H9 (cell line): ENCODE measurements around the gene GPC3. TPM values are rescaled to one million over a fixed set of nuclear protein-coding genes. Genes with fewer than 3 reads are reported as not detected.

ENCODE experiments used
- DNase-seq: peaks from one replicate; pipeline ENCODE4 v3.0.0-alpha.2; 2017
- H2AFZ ChIP-seq: one replicate; pipeline ENCODE4 v1.6.1; 2013; ENCODE audit warnings: mild to moderate bottlenecking, low read length, control low read depth, moderate library complexity
- H2AK5ac ChIP-seq: 2 replicates; pipeline ENCODE4 v1.6.1; 2013; ENCODE audit warnings: low read length, control low read depth, mixed read lengths; ENCODE audit not compliant: insufficient read length
- H2BK120ac ChIP-seq: one replicate; pipeline ENCODE4 v1.6.1; 2013; ENCODE audit warnings: low read depth, mild to moderate bottlenecking, low read length, control low read depth, inconsistent platforms; ENCODE audit not compliant: poor library complexity, severe bottlenecking
- H2BK12ac ChIP-seq: 2 replicates; pipeline ENCODE4 v1.6.1; 2013; ENCODE audit warnings: low read length, control low read depth, mixed read lengths, low read depth; ENCODE audit not compliant: insufficient read length
- H2BK15ac ChIP-seq: 2 replicates; pipeline ENCODE4 v1.6.1; 2013; ENCODE audit warnings: low read depth, low read length, control low read depth
- H2BK20ac ChIP-seq: one replicate; pipeline ENCODE4 v1.6.1; 2013; ENCODE audit warnings: low read depth, mild to moderate bottlenecking, low read length, control low read depth, inconsistent platforms; ENCODE audit not compliant: poor library complexity, severe bottlenecking
- H2BK5ac ChIP-seq: 2 replicates; pipeline ENCODE4 v1.6.1; 2013; ENCODE audit warnings: low read length, control low read depth, mixed read lengths; ENCODE audit not compliant: insufficient read length
- H3K14ac ChIP-seq: 2 replicates; pipeline ENCODE4 v1.6.1; 2013; ENCODE audit warnings: low read length, control low read depth; ENCODE audit not compliant: insufficient read depth
- H3K18ac ChIP-seq: 2 replicates; pipeline ENCODE4 v1.6.1; 2013; ENCODE audit warnings: low read depth, mild to moderate bottlenecking, mixed read lengths, low read length, control low read depth; ENCODE audit not compliant: insufficient read length
- H3K23ac ChIP-seq: 2 replicates; pipeline ENCODE4 v1.6.1; 2013; ENCODE audit warnings: low read length, control low read depth, mixed read lengths, low read depth; ENCODE audit not compliant: insufficient read length
- H3K23me2 ChIP-seq: 2 replicates; pipeline ENCODE4 v1.6.1; 2013; ENCODE audit warnings: low read depth, mild to moderate bottlenecking, mixed read lengths, low read length, control low read depth; ENCODE audit not compliant: insufficient read length, poor library complexity, severe bottlenecking
- H3K27ac ChIP-seq: 2 replicates; pipeline ENCODE4 v1.5.1; 2013; ENCODE audit warnings: low read length, control low read depth, mixed read lengths, low read depth; ENCODE audit not compliant: insufficient read length
- H3K27me3 ChIP-seq: 2 replicates; pipeline ENCODE4 v1.6.1; 2013; ENCODE audit warnings: low read length, control low read depth, inconsistent platforms; ENCODE audit not compliant: insufficient read depth
- H3K4ac ChIP-seq: 2 replicates; pipeline ENCODE4 v1.6.1; 2013; ENCODE audit warnings: low read depth, mild to moderate bottlenecking, control low read depth, inconsistent platforms, low read length, moderate library complexity
- H3K4me1 ChIP-seq: 2 replicates; pipeline ENCODE4 v1.6.1; 2013; ENCODE audit warnings: low read length, control low read depth, inconsistent platforms; ENCODE audit not compliant: insufficient read depth
- H3K4me2 ChIP-seq: 2 replicates; pipeline ENCODE4 v1.6.1; 2013; ENCODE audit warnings: low read length, control low read depth, mixed read lengths; ENCODE audit not compliant: insufficient read length, insufficient read depth
- H3K56ac ChIP-seq: 2 replicates; pipeline ENCODE4 v1.6.1; 2013; ENCODE audit warnings: low read depth, mild to moderate bottlenecking, mixed read lengths, low read length, control low read depth; ENCODE audit not compliant: insufficient read length
- H3K79me1 ChIP-seq: 2 replicates; pipeline ENCODE4 v1.6.1; 2013; ENCODE audit warnings: low read depth, mild to moderate bottlenecking, moderate library complexity, low read length, control low read depth, inconsistent platforms; ENCODE audit not compliant: insufficient read depth, poor library complexity, severe bottlenecking
- H3K79me2 ChIP-seq: 2 replicates; pipeline ENCODE4 v1.6.1; 2013; ENCODE audit warnings: low read length, control low read depth, inconsistent platforms; ENCODE audit not compliant: insufficient read depth
- H3K9ac ChIP-seq: 2 replicates; pipeline ENCODE4 v1.6.1; 2013; ENCODE audit warnings: low read length, control low read depth, mixed read lengths; ENCODE audit not compliant: insufficient read length; ENCODE audit errors: extremely low read depth
- H3K9me3 ChIP-seq: one replicate; pipeline ENCODE4 v1.6.1; 2013; ENCODE audit warnings: low read depth, low read length, inconsistent platforms; ENCODE audit not compliant: control insufficient read depth
- H3T11ph ChIP-seq: one replicate; pipeline ENCODE4 v1.6.1; 2013; ENCODE audit warnings: mild to moderate bottlenecking, low read length, control low read depth, inconsistent platforms
- H4K20me1 ChIP-seq: one replicate; pipeline ENCODE4 v1.6.1; 2013; ENCODE audit not compliant: control insufficient read depth, insufficient read length, insufficient read depth
- H4K5ac ChIP-seq: 2 replicates; pipeline ENCODE4 v1.6.1; 2013; ENCODE audit warnings: low read depth, mild to moderate bottlenecking, mixed read lengths, low read length, control low read depth; ENCODE audit not compliant: insufficient read length
- H4K8ac ChIP-seq: replicated peaks from 2 replicates; pipeline ENCODE4 v1.6.1; 2013; ENCODE audit warnings: low read length, control low read depth, mixed read lengths, low read depth; ENCODE audit not compliant: insufficient read length
- H4K91ac ChIP-seq: 2 replicates; pipeline ENCODE4 v1.6.1; 2013; ENCODE audit warnings: low read depth, mild to moderate bottlenecking, moderate library complexity, mixed read lengths, low read length, control low read depth; ENCODE audit not compliant: insufficient read length
- H3K27ac Mint-ChIP-seq, 3 experiments: 2 replicates in 2 of 3; 3 replicates in 1 of 3; pipeline ENCODE4 v1.8.0; 2020 to 2021; ENCODE audit warnings: mixed read lengths in 3 of 3, mild to moderate bottlenecking in 1 of 3, moderate library complexity in 1 of 3
- H3K27me3 Mint-ChIP-seq: 2 replicates; pipeline ENCODE4 v1.8.0; 2021; ENCODE audit warnings: low read depth, mild to moderate bottlenecking, moderate library complexity, mixed read lengths
- H3K36me3 Mint-ChIP-seq, 3 experiments: 2 replicates in 2 of 3; 3 replicates in 1 of 3; pipeline ENCODE4 v1.8.0; 2020 to 2021; ENCODE audit warnings: low read depth in 3 of 3, mixed read lengths in 3 of 3; ENCODE audit not compliant: insufficient read depth in 1 of 3
- H3K4me1 Mint-ChIP-seq, 2 experiments: 2 replicates each; pipeline ENCODE4 v1.8.0; 2020; ENCODE audit warnings: mixed read lengths in 2 of 2
- H3K4me3 Mint-ChIP-seq, 2 experiments: 2 replicates in 1 of 2; 3 replicates in 1 of 2; pipeline ENCODE4 v1.8.0; 2020 to 2021; ENCODE audit warnings: mild to moderate bottlenecking in 2 of 2, mixed read lengths in 2 of 2, moderate library complexity in 1 of 2
- H3K9me3 Mint-ChIP-seq, 2 experiments: 2 replicates in 1 of 2; 3 replicates in 1 of 2; pipeline ENCODE4 v1.8.0; 2020; ENCODE audit warnings: mild to moderate bottlenecking in 2 of 2, mixed read lengths in 2 of 2, moderate library complexity in 1 of 2
- WGBS: extraction: QIAGEN DNeasy Blood & Tissue Kit; methylation state at CpG from one replicate; pipeline ENCODE4 v1.1.7; 2013; ENCODE audit warnings: missing lambda C conversion rate, low lambda C conversion rate, mixed read lengths; ENCODE audit not compliant: insufficient read length; ENCODE audit errors: extremely low coverage; 5-methylcytosine and 5-hydroxymethylcytosine counted together
- total RNA-seq: library from RNA; stranded (reverse); gene quantifications from 2 replicates; pipeline ENCODE4 v1.2.1, GENCODE V29; 2021
- TF ChIP-seq, protein P1 (sequence below): fragments of 200-600 bp; sonication (generic); conservative IDR thresholded peaks from 3 replicates; pipeline ENCODE4 v1.8.0; 2021; ENCODE audit warnings: antibody characterized with exemption, mild to moderate bottlenecking

The GPC3 gene
- total RNA-seq, 1 experiment from 2014 or later = 108 TPM

DNA sequence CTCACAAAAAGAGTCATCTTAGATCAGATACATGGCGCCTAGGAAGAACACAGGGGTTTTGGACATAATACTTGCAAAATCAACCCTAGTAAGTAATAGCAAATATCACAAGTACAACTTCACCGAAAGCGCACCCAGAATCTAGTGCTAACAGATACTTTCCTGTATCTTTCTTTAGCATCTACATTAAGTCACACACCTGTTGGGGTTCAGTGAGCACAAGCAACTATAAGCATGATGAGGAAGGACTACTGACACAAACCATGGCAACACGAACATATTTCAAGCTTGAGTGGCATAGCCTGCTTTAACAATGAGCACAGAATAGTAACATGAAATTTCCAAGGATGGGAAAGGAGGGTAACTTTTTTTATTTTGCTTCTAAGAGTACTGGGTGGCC lies 116.1 kb downstream of the GPC3 start:
- Histone ChIP-seq H3K9me3 (no peaks in the 10 kb centered on the region), H4K5ac (no peak overlapping the region), H2BK15ac (no peak overlapping the region), H2BK20ac (no peak overlapping the region), H3K23me2 (no peaks in the 10 kb centered on the region), H2AFZ (no peak overlapping the region), H3K27ac (no peak overlapping the region), H3K4me1 (no peaks in the 10 kb centered on the region), H3K56ac (no peak overlapping the region), H3K79me2 (no peaks in the 10 kb centered on the region), H3K14ac (no peak overlapping the region), H3K27me3 (no peaks in the 10 kb centered on the region), H3K4ac (no peak overlapping the region), H2BK5ac (no peak overlapping the region), H4K91ac (no peak overlapping the region), H2BK120ac (no peak overlapping the region), H3K79me1 (no peaks in the 10 kb centered on the region), H3K18ac (no peak overlapping the region), H4K20me1 (no peaks in the 10 kb centered on the region), H3T11ph (no peak overlapping the region), H4K8ac (no peak overlapping the region), H2AK5ac (no peak overlapping the region), H3K9ac (no peak overlapping the region), H3K4me2 (no peak overlapping the region), H3K23ac (no peak overlapping the region), H2BK12ac (no peak overlapping the region)
- Mint-ChIP-seq H3K4me3 (no peak overlapping the region), H3K27ac (no peak overlapping the region), H3K4me1 (peaks cover 21 to 23% of the 10 kb centered on the region in 2 experiments), H3K27me3 (no peaks in the 10 kb centered on the region; the same call in none of the 2 replicates), H3K36me3 (peaks cover 7 to 24% (median 9%) of the 10 kb centered on the region in 3 experiments; a peak in 6 of 7 replicates), H3K9me3 (peaks cover 8 to 10% of the 10 kb centered on the region in 2 experiments; a peak in 1 of 5 replicates)
- TF ChIP-seq, protein P1, sequence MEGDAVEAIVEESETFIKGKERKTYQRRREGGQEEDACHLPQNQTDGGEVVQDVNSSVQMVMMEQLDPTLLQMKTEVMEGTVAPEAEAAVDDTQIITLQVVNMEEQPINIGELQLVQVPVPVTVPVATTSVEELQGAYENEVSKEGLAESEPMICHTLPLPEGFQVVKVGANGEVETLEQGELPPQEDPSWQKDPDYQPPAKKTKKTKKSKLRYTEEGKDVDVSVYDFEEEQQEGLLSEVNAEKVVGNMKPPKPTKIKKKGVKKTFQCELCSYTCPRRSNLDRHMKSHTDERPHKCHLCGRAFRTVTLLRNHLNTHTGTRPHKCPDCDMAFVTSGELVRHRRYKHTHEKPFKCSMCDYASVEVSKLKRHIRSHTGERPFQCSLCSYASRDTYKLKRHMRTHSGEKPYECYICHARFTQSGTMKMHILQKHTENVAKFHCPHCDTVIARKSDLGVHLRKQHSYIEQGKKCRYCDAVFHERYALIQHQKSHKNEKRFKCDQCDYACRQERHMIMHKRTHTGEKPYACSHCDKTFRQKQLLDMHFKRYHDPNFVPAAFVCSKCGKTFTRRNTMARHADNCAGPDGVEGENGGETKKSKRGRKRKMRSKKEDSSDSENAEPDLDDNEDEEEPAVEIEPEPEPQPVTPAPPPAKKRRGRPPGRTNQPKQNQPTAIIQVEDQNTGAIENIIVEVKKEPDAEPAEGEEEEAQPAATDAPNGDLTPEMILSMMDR = no peak
- no CpG with 5 or more reads among the region's 4 CpGs for WGBS
- no peak for DNase-seq
